ENCODE results near the gene AMH.

AMH gene

GRCh38 chr19:2235381-2236063, 13.6 kb upstream of the AMH start:
- no peak for DNase-seq (ENCODE audit: low read depth in 2 of 2)

- DNase-seq (ENCODE audit: low read depth in 2 of 2), result no peak
These were observed 13.1 kb upstream of the AMH start for GRCh38 chr19:2236064-2236313.

GRCh38 chr19:2236314-2237050, 12.6 kb upstream of the AMH start, which contains the start of the genes PLEKHJ1 and SF3A2:
Gene PLEKHJ1 (minus strand): TSS chr19:2236329. CDS start chr19:2236248, 81 bp downstream.
Gene SF3A2 (plus strand): TSS chr19:2236824. CDS start chr19:2243419, 6,595 bp downstream.
- peak; percentile 95 to 97 for DNase-seq (ENCODE audit: low read depth in 2 of 2)

GRCh38 chr19:2237051-2237868, 11.9 kb upstream of the AMH start:
- no peak for DNase-seq (ENCODE audit: low read depth in 2 of 2)

- no peak for DNase-seq (ENCODE audit: low read depth in 2 of 2)
These were observed 11.3 kb upstream of the AMH start for GRCh38 chr19:2237869-2238153.

- no peak for DNase-seq (ENCODE audit: low read depth in 2 of 2)
These were observed 9.9 kb upstream of the AMH start for GRCh38 chr19:2239173-2239572.

- no peak for DNase-seq (ENCODE audit: low read depth in 2 of 2)
These were observed 9.1 kb upstream of the AMH start for GRCh38 chr19:2239771-2240770.

- DNase-seq (ENCODE audit: low read depth in 2 of 2), result no peak
These were observed 8.0 kb upstream of the AMH start for GRCh38 chr19:2240881-2241760.

- DNase-seq (ENCODE audit: low read depth in 2 of 2), result no peak
These were observed 7.0 kb upstream of the AMH start for GRCh38 chr19:2242092-2242537.

- DNase-seq (ENCODE audit: low read depth in 2 of 2), result no peak
These were observed 6.3 kb upstream of the AMH start for GRCh38 chr19:2242816-2243215.

GRCh38 chr19:2243274-2244124, 5.6 kb upstream of the AMH start:
- DNase-seq (ENCODE audit: low read depth in 2 of 2), result no peak

GRCh38 chr19:2244125-2244411, 5.1 kb upstream of the AMH start:
- no peak for DNase-seq (ENCODE audit: low read depth in 2 of 2)

GRCh38 chr19:2244486-2244885, 4.6 kb upstream of the AMH start:
- DNase-seq (ENCODE audit: low read depth in 2 of 2), result no peak

GRCh38 chr19:2245273-2245672, 3.9 kb upstream of the AMH start:
- no peak for DNase-seq (ENCODE audit: low read depth in 2 of 2)

GRCh38 chr19:2246014-2246620, 3.0 kb upstream of the AMH start:
- no peak for DNase-seq (ENCODE audit: low read depth in 2 of 2)

GRCh38 chr19:2246801-2247361, 2.2 kb upstream of the AMH start:
- no peak for DNase-seq (ENCODE audit: low read depth in 2 of 2)

GRCh38 chr19:2247433-2248101, 1.6 kb upstream of the AMH start:
- no peak for DNase-seq (ENCODE audit: low read depth in 2 of 2)

Data from stimulated activated CD4-positive, alpha-beta T cell treated with anti-CD3 and anti-CD28 coated beads, Interleukin-12 subunit alpha, Interleukin-12 subunit beta, amount 100 ng/mL, for 24 hours (primary cell).